H1 (cell line): ENCODE data around the gene CLBA1. TPM values are rescaled to one million over a fixed set of nuclear protein-coding genes. Genes with fewer than 3 reads are reported as not detected.

Experiments
- CTCF ChIA-PET: fragments of 300-600 bp; sonication (Branson Sonifier 250); formaldehyde crosslinking; loops from one replicate; lab custom pipeline; 2021; ENCODE audit not compliant: partially characterized antibody; lab: Charles Lee
- POLR2A ChIA-PET: fragments of 300-600 bp; sonication (Branson Sonifier 250); formaldehyde crosslinking; loops from one replicate; lab custom pipeline; 2021; ENCODE audit warnings: inconsistent platforms; ENCODE audit not compliant: partially characterized antibody; lab: Charles Lee
- DNase-seq, 2 experiments: peaks; one replicate each; pipeline versions ENCODE4 v3.0.0 to v3.0.0-alpha.2; 2010 to 2022; ENCODE audit warnings: low spot score in 2 of 2, low read depth in 1 of 2, mixed read lengths in 1 of 2
- FAIRE-seq: peaks from 2 replicates; lab custom pipeline; 2011; peaks lifted over from hg19 to GRCh38; lab: Jason Lieb, UNC
- H2AFZ ChIP-seq: 2 replicates; pipeline ENCODE4 v1.8.1; 2012; ENCODE audit warnings: low read length, inconsistent platforms
- H2AK5ac ChIP-seq: 2 replicates; pipeline ENCODE4 v1.6.1; 2013; ENCODE audit warnings: low read depth, low read length
- H2BK120ac ChIP-seq: replicated peaks from 2 replicates; pipeline ENCODE3; 2013; ENCODE audit warnings: low read depth, low read length, inconsistent platforms
- H2BK12ac ChIP-seq: 2 replicates; pipeline ENCODE4 v1.6.1; 2013; ENCODE audit warnings: low read depth, low read length
- H2BK15ac ChIP-seq: 2 replicates; pipeline ENCODE4 v1.6.1; 2013; ENCODE audit warnings: low read length
- H2BK20ac ChIP-seq: 2 replicates; pipeline ENCODE4 v1.6.1; 2013; ENCODE audit warnings: low read length
- H2BK5ac ChIP-seq: 2 replicates; pipeline ENCODE4 v1.6.1; 2013; ENCODE audit warnings: low read depth, low read length
- H3K14ac ChIP-seq: 2 replicates; pipeline ENCODE4 v1.6.1; 2013; ENCODE audit warnings: inconsistent platforms; ENCODE audit not compliant: insufficient read length
- H3K18ac ChIP-seq: 2 replicates; pipeline ENCODE4 v1.6.1; 2013; ENCODE audit warnings: low read length; ENCODE audit errors: extremely low read depth
- H3K23ac ChIP-seq: 2 replicates; pipeline ENCODE4 v1.6.1; 2013; ENCODE audit warnings: inconsistent platforms; ENCODE audit not compliant: insufficient read length
- H3K23me2 ChIP-seq: 2 replicates; pipeline ENCODE4 v1.6.1; 2013; ENCODE audit warnings: low read depth, low read length
- H3K27ac ChIP-seq: 2 replicates; pipeline ENCODE4 v1.6.1; 2011; ENCODE audit warnings: low read depth, low read length, inconsistent platforms
- H3K27me3 ChIP-seq, 4 experiments: replicated peaks in 1 of 4; 1 replicate in 1 of 4; 2 replicates in 3 of 4; pipeline versions ENCODE4 v1.6.1 to v1.8.1; 2011 to 2013; ENCODE audit warnings: low read length in 3 of 4, mild to moderate bottlenecking in 3 of 4, inconsistent platforms in 2 of 4, mixed read lengths in 2 of 4, moderate library complexity in 1 of 4; ENCODE audit not compliant: control insufficient read depth in 3 of 4, insufficient read depth in 3 of 4; ENCODE audit errors: extremely low read depth in 1 of 4
- H3K36me3 ChIP-seq, 4 experiments: 2 replicates each; pipeline versions ENCODE4 v1.6.1 to v1.8.1; 2011 to 2013; ENCODE audit warnings: mild to moderate bottlenecking in 4 of 4, low read length in 3 of 4, moderate library complexity in 2 of 4, control low read depth in 1 of 4, inconsistent platforms in 1 of 4; ENCODE audit not compliant: insufficient read depth in 4 of 4, control insufficient read depth in 2 of 4
- H3K4ac ChIP-seq: replicated peaks from 2 replicates; pipeline ENCODE3; 2013; ENCODE audit warnings: low read length, low read depth, mixed read lengths, inconsistent platforms; ENCODE audit not compliant: insufficient read length
- H3K4me1 ChIP-seq, 4 experiments: replicated peaks in 1 of 4; 1 replicate in 1 of 4; 2 replicates in 3 of 4; pipeline versions ENCODE4 v1.6.1 to v1.8.1; 2011 to 2013; ENCODE audit warnings: low read length in 3 of 4, inconsistent platforms in 2 of 4, mixed read lengths in 1 of 4; ENCODE audit not compliant: insufficient read depth in 4 of 4, control insufficient read depth in 3 of 4
- H3K4me2 ChIP-seq, 2 experiments: 2 replicates each; pipeline versions ENCODE4 v1.6.1 to v1.8.1; 2011 to 2013; ENCODE audit warnings: low read depth in 2 of 2, low read length in 2 of 2, control low read depth in 1 of 2, inconsistent platforms in 1 of 2, mild to moderate bottlenecking in 1 of 2; ENCODE audit not compliant: insufficient read depth in 1 of 2
- H3K4me3 ChIP-seq, 4 experiments: fragments of 200-600, 300-600 bp in 1 of 4; sonication (generic), shearing (Covaris generic), sonication (Bioruptor Twin) in 1 of 4; 2 replicates each; pipeline versions ENCODE4 v1.5.1 to v1.8.1; 2011 to 2016; ENCODE audit warnings: low read length in 4 of 4, low read depth in 3 of 4, control low read depth in 2 of 4, inconsistent platforms in 2 of 4, mild to moderate bottlenecking in 2 of 4, mixed read lengths in 1 of 4, moderate library complexity in 1 of 4; ENCODE audit not compliant: insufficient read depth in 2 of 4; ENCODE audit errors: extremely low read depth in 1 of 4
- H3K56ac ChIP-seq: replicated peaks from 2 replicates; pipeline ENCODE3; 2013; ENCODE audit warnings: low read depth, mild to moderate bottlenecking, mixed read lengths, low read length, inconsistent platforms; ENCODE audit not compliant: insufficient read length
- H3K79me1 ChIP-seq: 2 replicates; pipeline ENCODE4 v1.6.1; 2013; ENCODE audit warnings: low read depth, low read length, control low read depth
- H3K79me2 ChIP-seq, 2 experiments: 2 replicates each; pipeline versions ENCODE4 v1.6.1 to v1.8.1; 2012 to 2013; ENCODE audit warnings: low read length in 2 of 2, mild to moderate bottlenecking in 2 of 2, inconsistent platforms in 1 of 2; ENCODE audit not compliant: insufficient read depth in 2 of 2, control insufficient read depth in 1 of 2
- H3K9ac ChIP-seq, 4 experiments: replicated peaks in 1 of 4; 1 replicate in 1 of 4; 2 replicates in 3 of 4; pipeline versions ENCODE4 v1.6.1 to v1.8.1; 2011 to 2013; ENCODE audit warnings: low read depth in 3 of 4, low read length in 3 of 4, control low read depth in 2 of 4, mild to moderate bottlenecking in 2 of 4, moderate library complexity in 2 of 4, inconsistent platforms in 1 of 4; ENCODE audit errors: extremely low read depth in 1 of 4
- H3K9me3 ChIP-seq, 2 experiments: 2 replicates each; pipeline versions ENCODE4 v1.6.1 to v1.8.1; 2012 to 2013; ENCODE audit warnings: mild to moderate bottlenecking in 2 of 2, moderate library complexity in 2 of 2, control low read depth in 1 of 2, inconsistent platforms in 1 of 2, low read depth in 1 of 2, low read length in 1 of 2, mixed read lengths in 1 of 2; ENCODE audit not compliant: insufficient read depth in 2 of 2
- H4K20me1 ChIP-seq, 2 experiments: replicated peaks in 1 of 2; 2 replicates each; pipeline versions ENCODE3 to v1.8.1; 2011 to 2013; ENCODE audit warnings: inconsistent platforms in 2 of 2, low read length in 2 of 2, mild to moderate bottlenecking in 1 of 2; ENCODE audit not compliant: insufficient read depth in 2 of 2, control insufficient read depth in 1 of 2
- H4K5ac ChIP-seq: 2 replicates; pipeline ENCODE4 v1.6.1; 2013; ENCODE audit warnings: low read length, low read depth, mixed read lengths, inconsistent platforms; ENCODE audit not compliant: insufficient read length
- H4K8ac ChIP-seq: 2 replicates; pipeline ENCODE4 v1.8.0; 2013; ENCODE audit warnings: mild to moderate bottlenecking, moderate library complexity, low read length, inconsistent platforms; ENCODE audit not compliant: insufficient read depth; ENCODE audit errors: extremely low read depth
- H4K91ac ChIP-seq: replicated peaks from 2 replicates; pipeline ENCODE3; 2013; ENCODE audit warnings: low read length, mixed read lengths, inconsistent platforms; ENCODE audit not compliant: insufficient read length
- ATF3 ChIP-seq: IDR thresholded peaks from 2 replicates; pipeline ENCODE4 v1.6.1; 2011; ENCODE audit warnings: low read depth, mild to moderate bottlenecking, low read length; ENCODE audit not compliant: insufficient read depth
- CHD2 ChIP-seq: IDR thresholded peaks from 2 replicates; pipeline ENCODE4 v1.6.1; 2012; ENCODE audit warnings: low read length, improper control_type of control experiment
- FOSL1 ChIP-seq: IDR thresholded peaks from 2 replicates; pipeline ENCODE4 v1.6.1; 2011; ENCODE audit warnings: mild to moderate bottlenecking, low read depth, low read length, moderate library complexity; ENCODE audit not compliant: insufficient read depth
- RAD21 ChIP-seq, 2 experiments: IDR thresholded peaks in 1 of 2; conservative IDR thresholded peaks in 1 of 2; 2 replicates each; pipeline ENCODE4 v1.6.1; 2011; ENCODE audit warnings: low read depth in 2 of 2, low read length in 2 of 2, improper control_type of control experiment in 1 of 2, inconsistent platforms in 1 of 2, mild to moderate bottlenecking in 1 of 2, moderate library complexity in 1 of 2
- RBBP5 ChIP-seq: IDR thresholded peaks from 2 replicates; pipeline ENCODE4 v1.7.1; 2012; ENCODE audit warnings: low read depth, mild to moderate bottlenecking, inconsistent platforms, low read length, moderate library complexity, borderline replicate concordance
- SAP30 ChIP-seq: fragments of 300-600 bp; sonication (generic); IDR thresholded peaks from 2 replicates; pipeline ENCODE4 v1.7.1; 2012; ENCODE audit warnings: low read length, moderate library complexity, mild to moderate bottlenecking, inconsistent platforms; ENCODE audit not compliant: insufficient read depth, insufficient replicate concordance
- SP1 ChIP-seq: IDR thresholded peaks from 2 replicates; pipeline ENCODE4 v1.6.1; 2011; ENCODE audit warnings: low read depth, low read length
- SP2 ChIP-seq: IDR thresholded peaks from 2 replicates; pipeline ENCODE4 v1.6.1; 2012; ENCODE audit warnings: mild to moderate bottlenecking, low read length, inconsistent platforms
- TAF1 ChIP-seq: IDR thresholded peaks from 2 replicates; pipeline ENCODE4 v1.6.1; 2011; ENCODE audit warnings: mild to moderate bottlenecking, low read depth, low read length
- TAF7 ChIP-seq: optimal IDR thresholded peaks from 2 replicates; pipeline ENCODE3; 2011; ENCODE audit warnings: low read depth, mild to moderate bottlenecking, inconsistent platforms, low read length, moderate library complexity, borderline replicate concordance
- TCF12 ChIP-seq: IDR thresholded peaks from 2 replicates; pipeline ENCODE4 v1.6.1; 2011; ENCODE audit warnings: low read depth, mild to moderate bottlenecking, low read length
- TEAD4 ChIP-seq: IDR thresholded peaks from 2 replicates; pipeline ENCODE4 v1.6.1; 2012; ENCODE audit warnings: low read depth, low read length, inconsistent platforms, mixed read lengths
- WGBS, 2 experiments: shearing (Covaris generic) in 1 of 2; methylation state at CpG; one replicate each; pipeline versions ENCODE4 v1.1.6 to v1.1.7; 2013 to 2015; ENCODE audit warnings: low lambda C conversion rate in 2 of 2, mixed read lengths in 2 of 2, inconsistent platforms in 1 of 2, low coverage in 1 of 2, missing lambda C conversion rate in 1 of 2; ENCODE audit not compliant: insufficient replicate concordance in 2 of 2, insufficient coverage in 1 of 2, insufficient read length in 1 of 2; ENCODE audit errors: extremely low coverage in 1 of 2, missing lambda C conversion rate in 1 of 2; 5-methylcytosine and 5-hydroxymethylcytosine counted together
- polyA plus RNA-seq, 7 experiments: library from polyadenylated mRNA; depleted of rRNA in 3 of 7; stranded (reverse) in 5 of 7; unstranded in 2 of 7; fragments of >200 nt in 5 of 7; fragments of 200-250 nt in 2 of 7; gene quantifications; 1 replicate in 5 of 7; 2 replicates in 1 of 7; 4 replicates in 1 of 7; pipeline versions ENCODE4 v1.2.1 to v1.2.3, GENCODE V29; 2011 to 2013; ENCODE audit warnings: missing spikeins in 2 of 7, mixed read lengths in 2 of 7
- total RNA-seq: library from RNA; stranded (reverse); fragmentation: NEBNext Ultra II Directional; extraction: Animal tissue kit (Norgen Biotek cat#: 25700); gene quantifications from 2 replicates; pipeline ENCODE4 v1.2.1, GENCODE V29; 2021

CLBA1 gene
- total and polyA plus RNA-seq, 2 of the 8 experiments (the other 6 are each of a cell fraction or from before 2014, with no cell fraction given), result 1.6 to 2.4 TPM

GRCh38 chr14:104953896-104954656 lies 31.5 kb upstream of the CLBA1 start:
- no peaks in the 10 kb centered on the region for H3K4me1 ChIP-seq
- H3K4me3 ChIP-seq, result no peak overlapping the region
- H2BK15ac ChIP-seq, result no peak overlapping the region
- H3K9me3 ChIP-seq, result peaks cover 0 to 26% of the 10 kb centered on the region in 2 experiments; a peak in 1 of 4 replicates
- H3K4me2 ChIP-seq, result no peak overlapping the region
- 86% methylated on average over 25 of the region's 26 CpGs; no CpG with 5 or more reads in 1 of the 2 experiments for WGBS, 2 experiments
- H3K23ac ChIP-seq, result no peak overlapping the region
- no peak overlapping the region for H3K56ac ChIP-seq
- CTCF ChIA-PET, result interaction anchor here (1.3 to 1.5 kb wide), 3 partner anchors 11 to 92 kb away, joined by 3 to 7 read pairs (median 6); no protein-coding TSS in a partner anchor
- H3K18ac ChIP-seq, result no peak overlapping the region
- POLR2A ChIA-PET, result interaction anchor here (1.3 kb wide), 1 partner anchor 61 kb away, joined by 3 read pairs; no protein-coding TSS in a partner anchor
- H3K14ac ChIP-seq, result no peak overlapping the region
- H3K27me3 ChIP-seq, result no peaks in the 10 kb centered on the region
- no peaks in the 10 kb centered on the region for H3K79me2 ChIP-seq
- H2BK20ac ChIP-seq, result no peak overlapping the region
- H4K8ac ChIP-seq, result peak overlapping the region; percentile 5; the same call in 1 of the 2 replicates
- no peak for DNase-seq
- no peak overlapping the region for H4K5ac ChIP-seq
- H3K79me1 ChIP-seq, result no peaks in the 10 kb centered on the region
- H2BK5ac ChIP-seq, result no peak overlapping the region
- H4K91ac ChIP-seq, result no peak overlapping the region
- H3K4ac ChIP-seq, result no peak overlapping the region
- no peak overlapping the region for H2AFZ ChIP-seq
- H2BK12ac ChIP-seq, result no peak overlapping the region
- no peak overlapping the region for H2BK120ac ChIP-seq
- no peaks in the 10 kb centered on the region for H3K36me3 ChIP-seq
- no peak overlapping the region for H3K9ac ChIP-seq
- no peak for FAIRE-seq
- H4K20me1 ChIP-seq, result no peaks in the 10 kb centered on the region
- no peaks in the 10 kb centered on the region for H3K23me2 ChIP-seq
- H2AK5ac ChIP-seq, result no peak overlapping the region
- no peak overlapping the region for H3K27ac ChIP-seq
- TF ChIP-seq TCF12, result no peak
- TF ChIP-seq FOSL1, result no peak
- TF ChIP-seq SP2, result no peak
- TF ChIP-seq TAF1, result no peak
- TF ChIP-seq TAF7, result no peak
- TF ChIP-seq ATF3, result no peak
- no peak for TF ChIP-seq SAP30
- no peak for TF ChIP-seq CHD2
- TF ChIP-seq TEAD4, result no peak
- no peak for TF ChIP-seq SP1
- TF ChIP-seq RBBP5, result no peak
- TF ChIP-seq RAD21 (IDR thresholded peaks at IDR 0.05 in 1 of 2, conservative IDR thresholded peaks at IDR 0.05 in 1 of 2; ENCODE audit: low read depth in 2 of 2, low read length in 2 of 2), result no peak
